ENCODE data around the gene UBE2J2.

UBE2J2 gene

DNA sequence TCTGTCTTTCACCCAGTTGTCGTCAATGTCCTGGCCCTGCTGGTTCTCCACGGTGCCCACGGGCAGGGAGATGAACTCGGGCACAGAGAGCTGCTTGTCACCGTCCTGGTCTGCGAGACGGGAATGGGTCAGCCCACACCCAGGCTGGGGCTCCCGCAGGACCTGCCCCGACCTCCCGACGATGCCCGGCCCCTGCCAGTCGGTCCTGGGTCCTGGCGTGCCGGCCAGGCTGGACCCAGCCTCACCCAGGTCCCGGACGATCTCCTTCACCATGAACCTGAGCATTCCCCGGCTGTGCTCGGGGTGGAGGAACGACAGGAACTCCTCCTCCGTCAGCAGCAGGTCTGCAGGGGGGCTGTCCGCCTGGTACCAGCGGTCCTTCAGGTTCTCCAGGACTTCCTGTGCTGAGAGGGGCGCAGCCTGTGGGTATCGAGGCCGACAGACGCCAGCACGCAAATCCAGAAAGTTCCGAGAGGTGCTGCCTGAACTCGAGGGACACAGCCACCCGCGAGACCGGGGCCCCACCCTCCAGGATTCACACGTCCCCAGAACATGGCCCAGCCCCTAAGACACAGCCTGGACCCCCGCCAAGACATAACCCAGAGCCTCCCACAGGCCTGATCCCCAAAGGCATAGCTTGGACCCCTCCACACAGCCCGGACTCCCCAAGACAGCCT is 55.0 kb downstream of the UBE2J2 start:
- no peaks in the 10 kb centered on the region for H3K9me3 ChIP-seq (ENCODE audit: insufficient read depth, low read depth, low read length)
- no peak overlapping the region for H3K27ac ChIP-seq (ENCODE audit: low read depth, low read length)
- H3K4me3 ChIP-seq (ENCODE audit: low read length) = no peak overlapping the region
- H3K27me3 ChIP-seq (ENCODE audit: insufficient read depth, low read length) = no peaks in the 10 kb centered on the region
- H3K9ac ChIP-seq (ENCODE audit: low read depth, low read length) = no peak overlapping the region
- H3K36me3 ChIP-seq (ENCODE audit: insufficient read depth, low read length) = peaks cover 41% of the 10 kb centered on the region
- 94% methylated on average over 36 of the region's 36 CpGs for WGBS
- H3K4me1 ChIP-seq (ENCODE audit: insufficient read depth, low read length) = no peaks in the 10 kb centered on the region

DNA sequence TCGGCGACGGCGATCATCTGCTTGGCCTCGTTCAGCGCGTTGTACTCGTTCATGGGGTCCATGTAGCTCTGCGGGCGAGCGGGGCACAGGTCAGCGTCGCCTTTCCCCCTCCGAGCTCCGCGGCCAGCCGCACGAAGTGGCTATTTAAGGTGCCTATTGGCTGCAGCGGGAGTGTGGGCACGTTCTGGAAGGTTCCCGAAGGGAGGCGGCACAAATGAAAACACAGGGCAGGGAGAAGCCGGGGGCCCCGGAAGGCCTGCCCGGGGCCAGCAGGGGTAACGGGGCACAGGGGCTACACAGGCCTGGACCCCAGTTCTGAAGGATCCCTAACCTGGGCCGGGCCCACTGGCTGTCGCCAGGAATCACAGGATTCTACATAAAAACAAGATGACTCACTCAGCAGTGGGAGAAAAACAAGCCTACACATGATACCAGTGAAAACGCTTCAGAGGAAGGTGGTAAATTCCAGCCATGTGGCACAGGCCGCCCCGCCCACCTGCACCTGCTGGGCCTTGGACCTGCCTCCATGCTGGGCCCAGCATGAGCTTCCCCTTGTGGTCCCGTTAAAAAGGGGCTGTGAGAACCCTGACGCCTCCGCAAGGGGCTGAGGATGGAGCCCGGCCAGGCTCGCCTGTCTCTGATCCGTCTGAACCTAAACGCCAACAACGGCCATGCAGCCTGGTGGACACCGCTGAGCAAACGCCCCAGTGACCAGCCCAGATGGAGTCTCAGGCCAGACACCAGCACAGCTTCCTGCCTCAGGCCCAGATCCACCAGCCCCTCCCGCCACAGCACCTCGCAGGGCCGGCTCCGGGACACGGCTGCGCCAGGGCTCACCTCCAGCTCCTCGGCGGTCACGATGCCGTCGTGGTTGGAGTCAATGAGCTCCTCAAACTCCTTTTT is 55.8 kb downstream of the UBE2J2 start:
- 92% methylated on average over 52 of the region's 52 CpGs for WGBS
- H3K27ac ChIP-seq (ENCODE audit: low read depth, low read length) = no peak overlapping the region

DNA sequence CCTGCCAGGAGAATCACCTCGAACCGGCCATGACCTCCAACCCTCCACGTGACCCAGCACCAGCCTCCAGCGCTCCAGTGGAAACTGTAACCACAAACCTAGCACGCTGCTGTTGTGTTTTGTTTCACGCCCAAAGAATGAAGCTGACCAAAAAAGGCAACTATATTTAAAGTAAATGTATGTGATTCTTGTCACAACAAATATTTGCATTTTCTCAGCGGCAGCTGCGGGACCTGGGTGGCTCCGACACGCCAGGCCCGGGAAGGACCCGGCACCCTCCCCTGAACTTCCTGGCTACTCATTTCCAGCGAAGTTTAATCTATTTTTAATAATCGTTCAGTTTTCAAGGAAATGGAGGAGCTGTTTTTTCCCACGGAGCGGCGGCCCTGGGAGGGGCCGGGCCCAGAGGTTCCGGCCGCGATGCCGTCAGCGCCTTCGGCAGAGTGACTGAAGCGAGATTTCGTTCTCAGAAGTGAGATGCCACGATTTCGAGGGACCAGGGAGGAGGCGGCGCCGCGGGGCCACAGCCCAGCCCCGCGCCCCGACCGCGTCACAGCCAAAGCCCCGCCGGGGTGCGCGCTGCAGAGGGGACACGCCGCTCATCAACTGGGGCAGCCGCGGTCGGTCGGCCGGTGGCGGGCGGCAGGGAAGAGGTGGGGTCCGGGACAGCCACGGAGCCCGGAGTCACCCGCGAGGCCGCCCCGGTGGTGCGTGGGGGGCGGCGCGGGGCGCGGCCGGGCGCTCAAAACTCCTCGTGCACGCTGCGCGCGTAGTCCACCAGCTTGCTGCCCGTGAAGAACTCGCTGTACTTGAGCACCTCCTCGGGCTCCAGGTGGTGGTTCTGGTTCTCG is 56.7 kb downstream of the UBE2J2 start:
- no peaks in the 10 kb centered on the region for H3K9me3 ChIP-seq (ENCODE audit: insufficient read depth, low read depth, low read length)
- no peak overlapping the region for H3K4me3 ChIP-seq (ENCODE audit: low read length)
- H3K27me3 ChIP-seq (ENCODE audit: insufficient read depth, low read length) = no peaks in the 10 kb centered on the region
- H3K27ac ChIP-seq (ENCODE audit: low read depth, low read length) = no peak overlapping the region
- H3K9ac ChIP-seq (ENCODE audit: low read depth, low read length) = no peak overlapping the region
- peaks cover 27% of the 10 kb centered on the region for H3K36me3 ChIP-seq (ENCODE audit: insufficient read depth, low read length)
- WGBS = 97% methylated on average over 74 of the region's 74 CpGs
- H3K4me1 ChIP-seq (ENCODE audit: insufficient read depth, low read length) = no peaks in the 10 kb centered on the region

More for the DNA sequence above, 55.8 kb downstream of the UBE2J2 start:
- H3K4me3 ChIP-seq (ENCODE audit: low read length) = no peak overlapping the region
- no peak overlapping the region for H3K9ac ChIP-seq (ENCODE audit: low read depth, low read length)
- H3K27me3 ChIP-seq (ENCODE audit: insufficient read depth, low read length) = no peaks in the 10 kb centered on the region
- peaks cover 34% of the 10 kb centered on the region for H3K36me3 ChIP-seq (ENCODE audit: insufficient read depth, low read length)
- H3K4me1 ChIP-seq (ENCODE audit: insufficient read depth, low read length) = no peaks in the 10 kb centered on the region
- H3K9me3 ChIP-seq (ENCODE audit: insufficient read depth, low read depth, low read length) = no peaks in the 10 kb centered on the region

DNA sequence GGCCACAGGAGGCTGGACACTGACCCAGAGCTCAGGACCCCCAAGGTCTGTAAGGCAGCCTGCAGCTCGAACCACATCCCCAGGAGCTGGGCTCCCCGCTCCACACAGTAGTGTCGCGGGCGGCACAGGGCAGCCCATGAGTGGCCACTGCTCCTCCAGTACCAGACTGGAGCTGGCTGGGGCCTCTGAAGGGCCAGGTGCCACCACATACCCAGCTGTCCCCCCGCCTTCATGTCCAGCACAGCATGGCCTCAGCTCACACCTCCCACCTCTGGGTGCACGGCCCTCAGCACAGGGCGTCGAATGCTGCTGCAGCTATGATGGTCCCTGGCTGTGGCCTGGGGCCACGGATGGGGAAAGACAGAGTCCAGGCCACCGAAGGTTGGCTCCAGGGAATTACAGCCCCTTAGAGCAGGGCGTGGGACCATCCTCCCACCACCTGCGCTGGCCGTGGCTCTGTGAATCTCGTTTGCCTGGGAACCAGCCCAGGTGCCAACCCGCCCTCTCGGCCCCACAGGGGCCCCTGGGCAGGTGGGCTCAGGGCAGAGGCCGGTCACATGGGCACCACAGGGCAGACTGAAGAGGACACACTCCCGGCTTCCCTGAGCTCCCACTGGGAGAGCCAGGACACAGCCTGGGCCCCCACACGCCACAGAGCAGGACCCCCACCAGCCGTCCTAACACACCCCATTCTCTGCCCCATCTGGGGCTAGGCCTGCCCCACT is 57.6 kb downstream of the UBE2J2 start:
- Histone ChIP-seq H3K27ac (ENCODE audit: low read depth, low read length) (no peak overlapping the region), H3K4me3 (ENCODE audit: low read length) (no peak overlapping the region), H3K4me1 (ENCODE audit: insufficient read depth, low read length) (no peaks in the 10 kb centered on the region), H3K27me3 (ENCODE audit: insufficient read depth, low read length) (no peaks in the 10 kb centered on the region), H3K9me3 (ENCODE audit: insufficient read depth, low read depth, low read length) (no peaks in the 10 kb centered on the region), H3K36me3 (ENCODE audit: insufficient read depth, low read length) (peaks cover 21% of the 10 kb centered on the region), H3K9ac (ENCODE audit: low read depth, low read length) (no peak overlapping the region)
- WGBS = 95% methylated on average over 21 of the region's 21 CpGs

DNA sequence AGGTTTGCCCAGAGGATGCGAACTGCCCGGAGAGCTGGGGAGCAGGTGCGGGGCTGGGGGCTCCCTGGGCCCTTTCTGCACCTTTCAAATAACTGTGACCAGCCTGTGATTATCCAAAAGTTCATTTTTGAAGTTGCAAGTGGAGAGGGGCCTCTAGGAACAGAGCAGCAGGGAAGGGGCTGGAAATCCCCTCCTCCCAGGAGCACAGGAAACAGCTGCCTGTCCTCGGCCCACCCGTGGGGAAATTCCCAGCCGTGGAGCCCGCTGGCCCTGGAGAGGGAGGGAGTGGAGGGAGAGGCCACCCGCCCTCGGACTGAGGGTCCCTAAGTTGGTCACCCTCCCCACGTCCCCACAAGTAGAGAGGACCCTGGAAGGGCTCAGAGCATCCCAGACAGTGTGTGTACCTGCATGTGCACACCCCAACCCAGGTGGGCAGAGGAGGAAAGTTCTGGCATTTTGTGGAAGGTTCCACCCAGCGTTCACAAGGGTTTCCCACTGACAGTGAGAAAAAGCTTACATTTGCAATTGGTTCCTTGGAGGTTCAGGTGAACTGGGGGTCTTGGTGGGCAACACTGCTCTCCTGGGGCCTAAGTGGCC is 58.5 kb downstream of the UBE2J2 start:
- H3K4me1 ChIP-seq (ENCODE audit: insufficient read depth, low read length) = no peaks in the 10 kb centered on the region
- no peak overlapping the region for H3K9ac ChIP-seq (ENCODE audit: low read depth, low read length)
- no peaks in the 10 kb centered on the region for H3K9me3 ChIP-seq (ENCODE audit: insufficient read depth, low read depth, low read length)
- H3K27me3 ChIP-seq (ENCODE audit: insufficient read depth, low read length) = no peaks in the 10 kb centered on the region
- 86% methylated on average over 11 of the region's 11 CpGs for WGBS
- no peak overlapping the region for H3K4me3 ChIP-seq (ENCODE audit: low read length)
- H3K27ac ChIP-seq (ENCODE audit: low read depth, low read length) = no peak overlapping the region
- H3K36me3 ChIP-seq (ENCODE audit: insufficient read depth, low read length) = peaks cover 21% of the 10 kb centered on the region

DNA sequence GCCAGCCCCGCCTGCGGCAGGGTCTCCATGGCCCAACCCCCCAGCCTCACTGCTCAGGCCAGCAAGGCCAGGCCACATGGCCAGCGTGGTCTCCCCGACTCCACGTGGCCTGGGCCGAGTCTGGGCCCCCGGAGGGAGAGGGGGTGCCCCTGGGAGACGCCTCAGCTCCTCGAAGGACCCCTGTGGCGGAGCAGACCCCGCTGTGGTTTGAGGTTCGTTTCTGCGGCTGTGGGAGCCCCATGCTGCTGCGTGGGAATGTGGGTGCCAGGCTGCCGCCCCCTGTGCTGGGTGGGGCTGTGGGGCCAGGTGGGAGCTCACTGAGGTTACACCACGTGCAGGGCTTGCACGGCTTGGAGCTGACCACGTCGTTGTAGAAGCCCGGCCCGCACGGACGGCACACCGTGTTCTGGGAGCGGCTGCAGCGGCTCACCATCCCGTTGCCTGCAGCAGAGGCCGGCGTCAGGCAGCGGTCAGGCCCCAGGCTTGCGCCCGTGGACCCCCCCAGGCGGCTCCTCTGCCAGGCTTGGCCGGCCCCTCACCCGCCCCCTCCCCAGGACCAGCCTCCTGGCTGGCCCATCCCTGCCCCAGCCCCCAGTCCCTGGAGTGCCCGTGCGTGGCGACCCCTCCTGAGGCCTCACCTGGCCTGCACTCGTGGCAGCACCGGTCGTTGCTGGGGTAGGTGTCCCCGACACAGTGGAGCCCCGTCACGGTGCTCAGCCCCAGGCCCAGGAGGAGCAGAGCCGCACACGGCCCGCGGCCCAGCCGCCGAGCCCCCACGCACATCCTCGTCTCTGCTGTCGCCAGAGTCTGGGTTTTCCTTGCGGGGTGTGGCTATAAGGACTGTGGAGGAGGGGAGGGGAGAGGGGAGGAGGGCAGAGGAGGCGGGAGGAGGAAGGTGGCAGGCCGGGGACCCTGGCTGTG is 60.0 kb downstream of the UBE2J2 start, which contains the start of gene TNFRSF4:
Gene TNFRSF4, minus strand, starts transcription at position 809 of the 921 bp plus-strand sequence. Its CDS starts 26 bp downstream, at position 783.
- 88% methylated on average over 56 of the region's 56 CpGs for WGBS
- H3K9me3 ChIP-seq (ENCODE audit: insufficient read depth, low read depth, low read length) = no peaks in the 10 kb centered on the region
- no peak within 1 kb of the TSS for H3K27ac ChIP-seq (ENCODE audit: low read depth, low read length)
- H3K4me1 ChIP-seq (ENCODE audit: insufficient read depth, low read length) = no peaks in the 10 kb centered on the region
- H3K9ac ChIP-seq (ENCODE audit: low read depth, low read length) = no peak within 1 kb of the TSS
- H3K4me3 ChIP-seq (ENCODE audit: low read length) = no peak within 1 kb of the TSS
- H3K36me3 ChIP-seq (ENCODE audit: insufficient read depth, low read length) = peaks cover 20% of the 10 kb centered on the region
- no peaks in the 10 kb centered on the region for H3K27me3 ChIP-seq (ENCODE audit: insufficient read depth, low read length)

DNA sequence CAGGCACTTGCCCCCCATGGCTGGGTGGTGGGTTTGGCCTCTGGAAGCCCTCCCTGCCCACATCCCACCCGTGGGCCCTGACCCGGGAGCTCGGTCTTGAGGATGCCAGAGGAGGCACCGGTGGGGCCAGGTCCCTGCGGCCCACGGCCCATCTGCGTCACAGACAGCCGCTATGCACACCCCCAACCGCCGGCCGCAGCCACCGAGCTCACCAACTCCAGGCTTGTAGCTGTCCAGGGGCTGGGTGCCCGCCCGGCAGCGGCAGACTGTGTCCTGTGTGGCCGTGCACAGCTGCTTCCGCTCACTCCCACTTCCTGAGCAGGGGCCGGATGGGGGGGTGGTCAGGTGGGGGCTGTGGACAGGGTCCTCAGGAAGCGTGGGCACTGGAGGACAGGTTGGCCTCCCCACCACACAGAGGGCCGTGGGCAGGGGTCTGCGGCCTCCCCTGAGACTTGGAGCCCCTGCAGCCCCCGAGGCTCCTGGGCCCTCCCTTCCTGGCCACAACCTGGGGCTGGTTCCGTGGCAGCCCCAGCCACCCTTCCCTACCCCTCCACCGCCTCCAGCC is 60.8 kb downstream of the UBE2J2 start:
- no peak overlapping the region for H3K27ac ChIP-seq (ENCODE audit: low read depth, low read length)
- WGBS = 94% methylated on average over 24 of the region's 24 CpGs

DNA sequence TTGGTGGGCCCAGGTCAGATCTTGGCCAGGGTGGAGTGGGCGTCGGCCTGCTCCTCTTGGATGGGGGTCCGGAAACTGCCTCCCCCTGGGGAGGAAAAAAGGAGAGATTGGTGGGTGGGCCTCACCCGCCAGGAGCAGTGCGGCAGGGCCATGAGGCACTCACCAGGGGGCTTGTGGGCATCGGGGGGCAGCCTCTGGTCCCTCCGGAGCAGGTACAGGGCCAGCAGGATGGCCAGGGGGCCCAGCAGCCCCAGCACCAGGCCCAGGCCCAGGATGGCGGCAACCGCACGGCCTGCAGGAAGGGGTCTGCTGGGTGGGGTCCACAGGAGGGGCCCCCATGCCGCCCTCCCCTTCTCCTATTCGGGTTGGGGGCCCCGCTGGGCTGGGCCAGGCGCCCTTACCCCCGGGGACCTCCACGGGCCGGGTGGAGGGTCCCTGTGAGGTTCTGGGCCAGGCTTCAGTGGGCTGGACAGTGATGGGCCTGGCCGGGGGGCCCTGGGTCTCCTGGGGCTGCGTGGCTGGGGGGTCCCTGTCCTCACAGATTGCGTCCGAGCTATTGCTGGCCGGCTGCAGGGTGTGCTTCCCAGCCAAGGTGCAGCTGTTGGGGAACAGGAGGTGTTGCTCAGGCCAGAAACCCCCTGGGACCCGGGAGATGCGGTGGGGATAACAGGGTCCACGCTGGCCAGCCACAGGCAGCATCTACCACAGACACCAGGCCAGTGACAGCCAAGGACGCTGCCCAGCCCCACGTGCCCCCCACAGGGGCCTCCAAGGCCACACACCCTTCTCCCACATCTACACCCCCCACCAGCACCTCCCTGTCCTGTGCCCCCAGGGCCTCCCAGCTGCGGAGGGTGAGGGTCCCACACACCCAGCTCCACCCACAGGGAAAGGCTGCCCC is 61.9 kb downstream of the UBE2J2 start:
- peaks cover 5% of the 10 kb centered on the region; the same call in 1 of the 2 replicates for H3K36me3 ChIP-seq (ENCODE audit: insufficient read depth, low read length)
- WGBS = 93% methylated on average over 28 of the region's 28 CpGs
- peaks cover 9% of the 10 kb centered on the region for H3K27me3 ChIP-seq (ENCODE audit: insufficient read depth, low read length)
- no peak overlapping the region for H3K27ac ChIP-seq (ENCODE audit: low read depth, low read length)
- no peak overlapping the region for H3K9ac ChIP-seq (ENCODE audit: low read depth, low read length)
- H3K9me3 ChIP-seq (ENCODE audit: insufficient read depth, low read depth, low read length) = no peaks in the 10 kb centered on the region
- H3K4me3 ChIP-seq (ENCODE audit: low read length) = no peak overlapping the region
- H3K4me1 ChIP-seq (ENCODE audit: insufficient read depth, low read length) = no peaks in the 10 kb centered on the region; the same call in 1 of the 2 replicates

More for the DNA sequence above, 60.8 kb downstream of the UBE2J2 start:
- Histone ChIP-seq H3K9me3 (ENCODE audit: insufficient read depth, low read depth, low read length) (no peaks in the 10 kb centered on the region), H3K27me3 (ENCODE audit: insufficient read depth, low read length) (no peaks in the 10 kb centered on the region), H3K9ac (ENCODE audit: low read depth, low read length) (no peak overlapping the region), H3K4me3 (ENCODE audit: low read length) (no peak overlapping the region), H3K4me1 (ENCODE audit: insufficient read depth, low read length) (no peaks in the 10 kb centered on the region), H3K36me3 (ENCODE audit: insufficient read depth, low read length) (peaks cover 13% of the 10 kb centered on the region; the same call in 1 of the 2 replicates)

Measured in HUES64 (cell line).